ENCODE measurements around the gene DCP1B.
A peak's percentile ranks its signal among the peaks of the same experiment; 100 is the strongest.

Gene DCP1B

DNA sequence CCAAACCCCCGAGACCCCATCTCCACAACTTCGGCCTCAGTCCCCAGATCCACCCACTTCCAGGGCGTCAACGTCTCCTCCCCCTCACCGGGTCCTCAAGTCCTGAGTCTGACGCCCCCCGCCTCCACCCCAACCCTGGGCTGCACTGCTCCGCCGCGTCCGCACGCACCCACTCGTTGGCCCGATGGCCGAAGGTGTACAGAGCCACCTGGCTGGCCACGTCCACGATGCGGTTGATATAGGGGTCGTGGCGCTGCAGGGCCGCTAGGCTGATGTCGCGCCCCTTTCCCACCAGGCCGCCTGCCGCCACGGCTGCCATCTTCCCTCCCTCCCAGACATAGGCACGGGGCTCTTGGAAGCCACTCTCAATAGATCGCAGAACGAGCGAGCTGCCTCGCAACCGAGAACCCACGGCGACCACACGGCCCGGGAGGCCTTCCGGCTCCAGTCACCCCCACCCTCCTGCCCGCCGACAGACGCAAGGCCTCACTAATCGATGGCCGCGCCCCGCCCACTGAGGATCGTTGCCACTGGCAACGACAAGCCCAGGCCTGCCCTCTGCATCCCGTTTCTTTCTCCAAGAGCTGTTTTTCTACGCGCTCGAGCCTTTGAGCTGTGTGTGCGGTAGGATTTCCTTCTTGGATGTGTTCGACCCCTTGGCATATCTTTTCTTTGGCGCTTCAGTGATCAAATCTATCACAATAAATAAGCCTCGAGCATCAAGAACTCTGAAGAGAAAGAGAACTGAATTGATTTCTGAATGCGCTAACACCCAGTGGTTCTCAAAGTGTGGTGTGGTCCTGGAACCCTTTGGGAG, at the start of gene DCP1B:
Gene DCP1B, minus strand, starts transcription at position 345 of the 817 bp plus-strand sequence. Its CDS starts 26 bp downstream, at position 319.
- DNase-seq (ENCODE audit: low spot score), result peak; percentile 97

DNA sequence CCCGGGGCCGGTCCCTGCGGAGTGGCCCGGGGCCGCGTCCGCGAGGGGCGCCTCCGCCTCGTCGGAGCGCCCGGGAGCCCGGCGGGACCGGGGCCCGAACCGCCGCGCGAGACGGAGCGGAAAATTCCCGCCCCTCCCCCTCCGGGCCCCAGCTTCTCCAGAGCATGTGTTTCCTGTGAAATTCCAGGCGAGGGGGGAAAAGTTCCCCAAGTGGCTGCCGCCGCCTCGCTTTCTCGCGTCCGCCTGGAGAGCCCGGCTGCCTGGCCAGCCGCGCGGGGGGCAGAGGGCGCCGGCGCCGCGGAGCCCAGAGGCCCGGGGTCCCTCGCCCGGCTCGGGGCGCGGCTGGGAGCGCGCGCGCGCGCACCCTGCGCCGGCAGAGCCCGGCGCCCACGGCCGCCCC, 49.4 kb upstream of the DCP1B start:
- DNase-seq (ENCODE audit: low spot score), result peak; percentile 18

DNA sequence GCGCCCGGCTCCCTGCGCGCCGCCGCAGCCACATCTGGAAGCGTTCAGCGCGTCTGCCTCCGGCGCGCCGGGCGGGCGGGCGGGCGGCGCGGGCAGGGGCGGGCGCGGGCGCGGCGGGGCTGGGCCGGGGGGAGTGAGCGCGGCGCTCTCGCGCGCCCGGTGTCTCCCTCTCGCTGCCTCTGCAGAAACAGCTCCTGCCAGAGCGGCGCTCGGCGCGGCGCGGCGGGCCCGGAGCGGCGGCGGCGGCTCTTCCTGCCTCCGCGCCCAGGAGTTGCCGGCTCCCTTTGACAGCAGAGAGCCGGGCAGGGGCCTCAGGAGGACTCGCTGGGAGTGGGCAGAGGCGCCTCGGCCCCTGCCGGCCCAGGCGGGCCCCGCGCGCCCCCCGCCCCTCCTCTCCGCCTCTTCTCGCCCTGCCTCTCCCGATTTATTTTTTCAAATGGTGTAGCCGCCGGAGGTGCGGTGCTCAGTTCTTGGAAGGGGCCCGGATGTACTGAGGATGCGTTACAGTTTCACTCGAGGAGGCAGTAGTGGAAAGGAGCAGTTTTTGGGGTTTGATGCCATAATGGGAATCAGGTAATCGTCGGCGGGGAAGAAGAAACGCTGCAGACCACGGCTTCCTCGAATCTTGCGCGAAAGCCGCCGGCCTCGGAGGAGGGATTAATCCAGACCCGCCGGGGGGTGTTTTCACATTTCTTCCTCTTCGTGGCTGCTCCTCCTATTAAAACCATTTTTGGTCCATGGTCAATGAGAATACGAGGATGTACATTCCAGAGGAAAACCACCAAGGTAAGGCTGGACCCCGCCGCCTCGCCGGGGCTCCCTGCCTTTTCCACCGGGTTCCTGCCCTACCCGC, 48.8 kb upstream of the DCP1B start, which contains the start of gene CACNA1C:
Gene CACNA1C, plus strand, starts transcription at position 162 of the 853 bp plus-strand sequence. Its CDS starts 576 bp downstream, at position 738.
- DNase-seq (ENCODE audit: low spot score), result peak; percentile 51

DNA sequence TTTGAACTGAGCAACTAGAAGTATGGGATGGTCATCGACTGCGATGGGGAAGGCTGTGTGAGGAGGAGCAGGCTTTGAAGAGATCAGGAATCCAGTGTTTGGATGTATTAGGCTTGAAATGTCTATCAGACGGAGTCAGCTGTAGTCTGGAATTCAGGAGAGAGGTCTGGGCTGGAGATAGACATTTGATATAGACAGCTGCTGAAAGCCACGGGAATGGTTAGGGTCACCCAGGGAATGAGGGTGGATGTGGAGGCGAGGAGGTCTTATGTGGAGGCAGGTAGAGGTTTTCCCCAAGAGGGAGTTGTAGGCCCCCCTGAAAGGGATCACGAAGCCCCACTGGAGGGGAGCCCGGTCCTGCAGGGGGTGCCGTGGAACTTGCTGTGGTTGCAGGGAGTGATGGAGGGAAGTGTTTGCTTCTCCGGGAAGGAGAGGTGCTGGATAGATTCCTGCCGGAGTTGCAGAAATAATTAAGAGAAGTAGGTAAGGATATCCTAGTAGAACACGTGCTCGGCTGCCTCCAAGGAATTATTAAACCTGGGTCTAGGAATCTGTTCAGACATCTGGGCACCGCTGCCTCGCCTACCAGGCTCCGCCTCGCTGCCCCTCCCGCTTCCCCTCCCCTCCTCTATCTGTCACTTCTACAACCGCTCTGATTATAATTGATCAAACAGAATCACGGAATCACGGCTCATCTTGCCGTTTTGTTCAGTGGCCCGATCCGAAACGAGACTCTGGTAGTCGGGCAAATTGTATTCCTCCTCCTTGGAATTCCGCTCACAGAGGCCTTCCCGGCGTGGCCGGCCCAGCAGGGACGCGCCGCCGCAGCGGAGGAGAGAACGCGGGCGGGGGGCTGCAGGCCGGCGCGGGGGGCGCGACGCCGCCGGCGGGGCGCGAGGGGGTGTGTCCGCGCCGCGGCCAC, 47.7 kb upstream of the DCP1B start:
- peak; percentile 18 for DNase-seq (ENCODE audit: low spot score)

DNA sequence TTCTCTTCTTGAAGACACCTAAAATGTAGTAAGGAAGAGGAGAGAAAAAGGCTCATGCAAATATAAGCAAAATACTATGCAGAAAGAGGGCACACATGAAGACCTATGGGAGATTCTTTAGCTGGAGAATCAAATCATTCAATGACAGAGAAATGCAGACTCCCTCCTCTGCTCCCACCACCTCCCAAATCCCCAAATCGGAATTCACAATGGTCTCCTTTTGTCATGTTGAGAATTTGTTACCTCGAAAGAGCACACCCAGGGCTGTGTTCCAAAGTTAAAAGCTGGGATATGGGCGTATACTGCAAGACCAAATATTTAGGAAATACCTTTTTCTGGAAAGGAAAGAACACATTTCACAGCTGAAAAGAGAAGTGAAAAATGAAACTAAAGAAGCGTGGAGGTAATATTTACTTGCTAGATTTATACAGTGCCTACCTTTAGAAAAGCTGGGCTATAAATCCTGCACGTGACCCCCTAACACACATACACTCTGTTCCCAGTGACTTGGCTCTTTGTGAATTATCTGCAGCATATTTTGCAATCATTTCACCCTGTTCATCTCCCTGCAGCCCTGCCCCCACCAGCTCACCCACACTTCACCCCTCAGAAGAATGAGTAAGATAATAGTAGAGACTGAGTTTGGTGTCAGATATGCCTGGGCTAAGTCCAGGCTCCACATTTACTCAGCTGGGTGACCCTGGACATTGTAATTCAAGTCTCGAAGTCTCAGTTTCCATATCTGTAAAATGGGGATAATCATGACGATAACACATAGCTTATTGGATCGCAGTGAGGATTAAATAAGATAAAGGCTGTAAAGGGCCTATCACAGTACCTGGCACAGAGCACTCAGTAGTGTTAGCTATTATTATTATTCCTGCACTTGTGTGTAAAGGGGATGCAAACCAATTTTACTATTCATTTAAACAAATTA, 45.6 kb upstream of the DCP1B start:
- DNase-seq (ENCODE audit: low spot score), result no peak

DNA sequence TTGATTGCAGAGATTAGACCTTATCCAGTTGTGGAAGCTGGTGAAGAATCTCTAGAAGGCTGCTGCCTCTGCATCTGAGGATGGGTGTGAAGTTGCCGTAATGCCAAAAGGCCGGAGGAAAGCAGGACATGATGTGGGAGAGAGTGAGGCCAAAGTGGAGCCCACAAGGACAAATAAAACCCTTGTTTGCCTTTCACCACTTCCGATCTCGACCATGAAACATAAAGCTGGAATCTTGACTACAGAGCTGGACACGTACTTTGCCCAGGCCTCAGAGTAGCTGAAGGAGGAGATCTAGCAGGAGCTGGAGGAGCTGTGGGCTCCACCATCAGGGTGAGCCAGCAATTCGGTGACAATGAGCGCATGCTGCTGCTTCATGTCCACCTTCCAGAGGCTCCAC, 43.5 kb upstream of the DCP1B start:
- DNase-seq (ENCODE audit: low spot score), result no peak

DNA sequence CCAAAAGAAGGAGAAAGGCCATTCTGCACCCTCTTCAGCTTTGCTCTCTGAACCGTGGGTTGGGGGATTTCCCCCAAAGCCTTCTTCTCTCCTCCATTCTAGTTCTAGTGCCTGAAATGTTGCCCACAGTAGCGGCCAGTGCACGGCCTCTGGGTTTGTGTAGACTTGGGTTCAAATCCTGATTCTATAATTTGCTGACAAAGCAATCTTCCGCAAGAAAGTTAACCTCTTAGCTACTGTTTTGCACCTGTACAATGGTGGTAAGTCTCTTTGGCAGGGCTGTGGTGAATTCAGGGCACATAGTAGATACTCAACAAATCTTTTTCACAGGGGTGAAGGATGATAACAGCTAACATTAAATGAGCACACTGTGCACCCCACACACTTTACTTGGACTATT, 42.7 kb upstream of the DCP1B start:
- DNase-seq (ENCODE audit: low spot score), result no peak

DNA sequence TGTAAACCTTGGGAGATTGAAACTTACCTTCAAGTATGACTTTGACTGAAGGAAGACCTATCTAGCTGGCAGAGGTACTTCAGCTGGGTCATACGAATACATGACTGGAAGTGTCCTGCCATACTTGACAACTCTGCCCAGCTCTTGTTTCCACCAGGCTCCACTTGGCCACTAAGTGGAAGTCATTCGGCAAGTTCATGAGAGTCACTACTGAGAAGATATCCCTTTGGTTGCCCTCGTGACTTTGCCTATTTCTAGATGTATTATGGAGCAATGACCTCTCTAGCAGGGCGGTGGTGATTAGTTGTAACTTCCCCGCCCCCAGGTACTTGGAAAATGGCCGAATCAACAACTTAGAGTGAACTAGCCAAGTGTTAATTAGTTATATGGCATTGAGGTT, 39.9 kb upstream of the DCP1B start:
- no peak for DNase-seq (ENCODE audit: low spot score)

DNA sequence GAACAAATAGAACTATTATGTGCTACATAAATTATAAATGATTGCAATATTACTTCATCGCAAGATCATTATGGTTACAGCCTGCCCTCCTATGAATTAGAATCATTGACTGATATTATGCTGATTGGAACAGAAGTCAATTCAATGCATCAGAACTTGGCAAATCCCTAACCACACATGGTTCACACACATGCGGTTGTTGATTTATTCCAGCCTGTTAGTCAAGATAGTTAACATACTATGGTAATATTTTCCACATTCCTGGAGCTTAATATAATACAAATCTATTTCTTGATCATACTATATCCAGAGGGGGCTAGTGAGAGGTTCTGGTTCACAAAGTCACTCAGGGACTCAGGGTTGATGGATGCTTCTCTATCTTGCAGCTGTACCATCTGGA, 38.8 kb upstream of the DCP1B start:
- DNase-seq (ENCODE audit: low spot score), result no peak

DNA sequence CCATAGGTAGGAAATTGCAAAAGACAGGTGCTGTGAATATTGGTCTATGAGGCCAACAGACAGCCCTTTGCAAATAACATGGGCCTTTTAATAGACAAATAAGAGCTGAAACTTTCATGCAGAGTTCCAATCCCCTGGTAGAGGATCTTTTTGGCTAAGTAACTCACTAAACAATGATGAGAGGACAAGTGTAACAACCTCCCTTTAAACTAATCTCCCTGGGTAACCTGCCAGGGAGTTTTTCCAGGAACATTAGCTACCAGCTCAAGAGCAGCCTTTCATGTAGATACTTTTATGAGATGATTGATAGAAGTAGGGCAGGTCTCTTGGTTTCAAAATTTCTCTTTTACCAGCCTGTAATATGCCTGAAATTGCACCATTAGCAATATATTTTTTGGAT, 34.8 kb upstream of the DCP1B start:
- DNase-seq (ENCODE audit: low spot score), result no peak

DNA sequence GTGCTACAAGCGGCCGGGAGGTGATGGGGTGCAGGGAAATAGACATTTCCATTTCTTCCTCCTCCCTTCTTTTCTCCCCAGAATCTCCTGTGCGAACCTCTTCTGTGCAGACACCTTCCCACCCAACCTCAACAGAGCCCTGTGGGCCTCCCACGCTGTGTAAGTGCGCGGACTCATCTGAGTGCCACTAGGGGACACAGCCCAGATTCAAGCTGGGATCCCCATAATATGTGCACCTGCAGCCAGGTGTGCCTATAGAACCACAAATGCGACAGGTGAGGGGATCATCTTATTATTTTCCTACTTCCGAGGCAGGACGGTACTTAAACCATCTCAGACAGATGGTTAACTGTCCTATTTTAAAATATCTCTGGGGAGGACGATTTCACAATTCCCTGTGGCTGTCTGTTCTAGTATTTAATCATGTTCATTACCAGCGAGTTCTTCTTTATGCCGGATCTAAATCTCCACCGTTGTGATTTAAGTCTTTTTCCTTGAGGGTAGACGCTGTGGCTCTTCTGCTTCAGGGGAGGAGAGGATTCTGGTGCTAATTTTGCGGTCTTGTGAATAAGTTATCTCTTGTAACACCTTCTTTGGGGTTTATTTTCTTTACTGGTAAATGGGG, 31.3 kb upstream of the DCP1B start:
- DNase-seq (ENCODE audit: low spot score), result no peak

DNA sequence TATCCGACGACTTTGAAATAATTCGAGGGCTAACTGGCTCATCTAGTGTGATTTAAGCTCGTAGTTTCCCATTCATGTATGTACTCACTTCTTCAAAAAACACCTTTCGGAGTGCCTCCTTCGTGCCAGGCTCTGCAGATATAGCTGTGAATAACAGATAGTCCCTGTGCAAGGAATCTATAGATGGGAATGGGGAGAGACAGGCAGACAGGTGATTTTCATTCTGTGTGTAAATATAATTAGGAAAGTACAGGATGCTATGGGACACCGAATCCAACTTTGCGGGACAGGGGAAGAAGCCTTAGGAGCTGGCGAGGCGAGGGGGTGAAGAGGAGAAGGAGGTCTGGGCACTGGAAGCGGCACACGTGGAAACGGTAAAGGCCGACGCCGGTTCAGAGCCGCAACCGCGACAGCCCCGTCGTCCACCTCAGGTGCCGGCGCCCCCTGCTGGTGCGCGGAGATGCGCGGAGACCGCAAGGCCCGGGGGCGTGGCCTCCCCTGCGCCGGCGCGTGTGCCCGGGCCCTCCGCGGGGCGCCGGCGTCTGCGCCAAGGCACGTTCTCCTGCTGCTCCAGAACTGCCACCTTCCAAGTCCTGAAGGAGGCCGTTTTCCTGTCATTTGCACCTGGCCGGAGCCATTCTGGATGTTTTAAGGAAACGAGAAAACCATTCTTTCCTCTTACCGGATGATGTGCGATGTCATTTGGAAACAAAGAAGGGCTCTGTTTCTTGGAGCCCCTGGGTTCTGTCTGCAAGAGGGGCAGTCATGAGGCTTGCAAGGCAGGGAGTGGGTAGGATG, 30.6 kb upstream of the DCP1B start:
- DNase-seq (ENCODE audit: low spot score), result peak; percentile 74

DNA sequence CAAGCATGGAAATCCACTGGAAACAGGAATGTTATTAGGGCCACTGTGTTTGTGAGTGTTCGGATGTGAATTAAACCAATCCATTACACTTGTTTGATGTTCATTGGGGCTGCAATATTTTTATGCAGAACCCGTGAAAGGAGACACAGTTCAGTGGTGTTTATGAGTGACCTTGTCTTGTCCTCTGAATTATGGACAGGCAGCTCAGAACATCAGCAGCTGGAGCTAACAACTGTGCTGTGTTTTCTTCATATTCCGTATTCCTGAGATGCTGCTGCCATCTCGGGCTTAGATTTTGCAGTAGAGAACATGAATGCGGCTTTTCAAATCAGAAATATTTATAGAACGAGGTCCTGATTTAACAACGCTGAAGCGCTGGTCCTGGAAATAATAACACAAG, 28.2 kb upstream of the DCP1B start:
- no peak for DNase-seq (ENCODE audit: low spot score)

DNA sequence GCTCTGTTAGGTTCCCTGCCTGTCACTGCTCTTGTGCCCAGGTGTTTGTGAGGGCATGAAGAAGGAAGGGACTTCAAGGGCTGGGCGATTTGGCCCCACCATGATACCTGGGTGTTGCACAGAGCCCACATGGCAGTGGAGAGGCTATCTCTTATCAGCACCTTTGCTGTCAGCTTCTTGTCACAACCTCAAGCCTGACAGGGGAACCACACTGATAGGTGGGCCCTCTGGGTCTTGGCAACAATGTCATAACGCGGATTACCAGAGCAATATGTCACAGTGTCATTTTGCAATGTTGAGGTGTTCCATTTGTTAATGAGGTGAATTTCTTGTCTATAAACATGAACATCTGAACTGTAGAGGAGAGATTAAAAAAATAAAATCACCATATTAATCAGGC, 25.6 kb upstream of the DCP1B start:
- no peak for DNase-seq (ENCODE audit: low spot score)

DNA sequence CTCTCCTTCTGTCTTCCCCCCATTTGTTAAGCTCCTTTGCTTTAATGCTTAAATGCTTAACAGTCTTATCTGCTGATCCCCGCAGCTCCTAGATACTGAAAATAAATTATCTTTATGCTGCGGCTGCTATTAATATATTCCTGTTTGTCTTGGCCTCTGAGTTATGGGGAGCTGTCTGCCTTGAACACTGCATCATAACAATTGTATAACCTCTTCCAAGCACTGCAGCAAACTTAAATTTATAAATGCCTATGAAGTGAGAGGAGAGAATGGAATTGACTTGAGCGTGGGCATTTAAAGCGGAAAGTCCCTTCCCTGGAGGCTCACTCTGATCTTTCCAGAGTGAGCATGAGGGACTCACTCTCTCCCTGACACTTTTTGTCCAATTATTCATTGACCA, 23.1 kb upstream of the DCP1B start:
- no peak for DNase-seq (ENCODE audit: low spot score)

DNA sequence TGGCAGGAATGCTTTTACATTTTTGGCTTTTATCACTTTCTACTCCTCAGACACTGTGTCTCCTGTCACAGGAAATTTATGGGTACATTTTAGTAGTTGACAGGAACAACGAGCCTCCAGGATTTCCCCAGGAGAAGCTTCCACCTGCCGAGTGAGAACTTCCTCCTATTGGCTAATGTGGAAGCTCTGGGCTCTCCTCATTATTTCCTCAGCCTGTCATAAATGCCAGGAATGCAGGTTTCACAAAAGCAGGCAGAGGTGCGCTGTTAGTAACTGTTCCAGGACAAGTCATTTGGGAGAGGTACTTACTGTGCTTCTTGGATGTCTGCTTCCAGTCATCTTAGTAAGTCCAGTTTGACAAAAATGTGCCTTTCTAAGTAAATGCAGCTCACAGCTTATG, 19.1 kb upstream of the DCP1B start:
- DNase-seq (ENCODE audit: low spot score), result no peak

DNA sequence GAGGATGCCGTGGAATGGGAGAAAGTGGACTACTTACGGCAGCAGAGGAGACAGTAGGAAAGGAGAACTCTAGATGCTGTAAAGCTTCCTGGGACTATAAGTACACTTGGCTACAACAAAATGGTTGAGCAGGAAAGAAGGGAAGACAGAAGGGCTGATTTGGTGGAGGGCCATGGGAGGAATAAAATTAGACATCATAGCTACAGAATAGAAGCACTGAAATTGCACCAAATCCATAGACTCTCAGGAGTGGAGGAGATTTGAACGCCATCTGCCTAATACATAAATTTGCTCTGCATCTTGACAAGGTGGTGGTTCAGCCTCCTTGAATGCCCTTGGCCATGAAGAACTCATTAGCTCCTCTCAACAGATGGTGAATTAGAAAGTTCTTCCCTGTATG, 16.3 kb upstream of the DCP1B start:
- DNase-seq (ENCODE audit: low spot score), result no peak

DNA sequence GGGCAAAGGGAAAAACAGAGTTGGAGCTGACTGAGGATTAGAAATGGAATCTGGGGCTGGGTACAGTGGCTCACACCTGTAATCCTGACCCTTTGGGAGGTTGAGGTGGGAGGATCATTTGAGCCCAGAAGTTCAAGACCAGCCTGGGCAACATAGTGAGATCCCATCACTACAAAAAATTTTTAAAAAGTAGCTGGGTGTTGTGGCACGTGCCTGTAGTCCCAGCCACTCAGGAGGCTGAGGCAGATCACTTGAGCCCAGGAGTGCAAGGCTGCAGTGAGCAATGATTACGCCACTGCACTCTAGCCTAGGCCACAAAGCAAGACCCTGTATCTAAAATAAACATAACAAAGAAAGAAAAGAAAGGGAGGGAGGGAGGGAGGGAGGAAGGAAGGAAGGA, 14.9 kb upstream of the DCP1B start:
- DNase-seq (ENCODE audit: low spot score), result no peak

DNA sequence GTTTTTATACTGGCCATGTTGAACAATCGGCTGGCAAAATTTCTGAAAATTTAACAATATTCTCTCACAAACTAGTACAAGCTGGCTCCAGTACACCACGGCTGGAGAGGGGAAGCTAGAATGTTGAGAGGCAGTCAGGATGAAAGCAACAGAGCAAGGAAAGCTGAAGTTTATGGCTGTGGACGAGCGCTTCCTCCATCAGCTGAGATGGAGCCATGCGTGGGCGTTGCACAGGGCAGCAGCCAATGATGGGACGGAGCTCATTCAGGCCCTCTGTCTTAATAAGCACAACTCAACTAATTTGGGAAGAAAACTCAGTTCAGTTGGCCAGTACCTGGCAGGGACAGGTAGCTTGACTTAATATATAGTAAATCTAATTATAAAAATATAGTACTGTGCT, 14.1 kb upstream of the DCP1B start:
- no peak for DNase-seq (ENCODE audit: low spot score)

Data from cerebellar cortex (tissue), 1 donor.